Lower leg skin (tissue), 4 donors: ENCODE data around the gene LTF. TPM values are rescaled to one million over a fixed set of nuclear protein-coding genes. Genes with fewer than 3 reads are reported as not detected.
"Not testable (repeated sequence)": the region's sequence is repeated elsewhere in the genome, so short reads cannot be mapped to it uniquely, and the experiment has no call there.

Experiments used
- DNase-seq, 2 donors: peaks; one replicate each; pipeline ENCODE4 v3.0.0-alpha.2; 2019; ENCODE audit warnings: low spot score in 2 of 2
- H3K4me3 ChIP-seq: fragments of 200-600 bp; sonication (generic); 2 replicates; pipeline ENCODE4 v1.5.1; 2017; ENCODE audit warnings: mild to moderate bottlenecking, low read depth; ENCODE audit not compliant: poor library complexity, severe bottlenecking
- POLR2A ChIP-seq, 2 donors: fragments of 450-650 bp; IDR thresholded peaks; one replicate each; pipeline ENCODE4 v1.6.1; 2016 to 2017; ENCODE audit warnings: antibody characterized with exemption in 2 of 2, mild to moderate bottlenecking in 1 of 2, moderate library complexity in 1 of 2
- WGBS, 2 donors: methylation state at CpG; one replicate each; pipeline ENCODE4 v1.1.5; 2018; 5-methylcytosine and 5-hydroxymethylcytosine counted together
- intact Hi-C: fragments of 100-400 bp; cut with DNase I; formaldehyde crosslinking; loops from one replicate; pipeline ENCODE4 v1.15.0; 2023; ENCODE audit warnings: low total_unique reads
- total RNA-seq, 4 donors: library from RNA; depleted of rRNA; stranded (reverse); fragments of >200 nt; gene quantifications; one replicate each; pipeline ENCODE4 v1.1.0, GENCODE V29; 2016
- TF ChIP-seq, protein P1 (sequence below), 3 donors: fragments of 450-650 bp; IDR thresholded peaks; one replicate each; pipeline ENCODE4 v1.5.1; 2016; ENCODE audit warnings: antibody characterized with exemption in 3 of 3, mild to moderate bottlenecking in 3 of 3, moderate library complexity in 2 of 3

The LTF gene
- total RNA-seq, 4 donors from 2014 or later: 0.91 to 3.9 (median 2.5) TPM

DNA sequence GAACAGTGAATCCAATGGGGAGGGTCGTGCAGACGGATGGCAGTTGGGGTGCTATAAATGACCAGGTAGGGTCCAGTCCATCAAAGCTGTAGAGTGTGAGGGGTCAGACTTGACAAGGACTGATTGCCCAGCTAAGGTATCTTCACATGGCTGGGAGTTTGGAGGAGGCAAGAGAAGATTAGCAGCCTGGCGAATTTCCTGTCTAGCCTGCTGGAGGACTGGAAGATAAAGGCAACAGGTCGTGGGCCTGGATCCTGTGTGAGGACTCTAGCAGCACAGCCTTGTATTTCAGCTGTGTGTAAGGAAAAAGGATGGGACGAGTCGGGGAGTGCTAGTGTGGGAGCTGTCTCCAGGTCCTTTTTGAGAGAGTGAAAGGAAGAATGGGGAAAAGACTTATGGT is 75.4 kb downstream of the LTF start:
- no peak for DNase-seq
- WGBS, 2 donors: 78 to 85% methylated on average over 6 of the region's 6 CpGs
- no peak overlapping the region for H3K4me3 ChIP-seq
- TF ChIP-seq POLR2A (IDR thresholded peaks at IDR 0.05): no peak
- TF ChIP-seq, protein P1, sequence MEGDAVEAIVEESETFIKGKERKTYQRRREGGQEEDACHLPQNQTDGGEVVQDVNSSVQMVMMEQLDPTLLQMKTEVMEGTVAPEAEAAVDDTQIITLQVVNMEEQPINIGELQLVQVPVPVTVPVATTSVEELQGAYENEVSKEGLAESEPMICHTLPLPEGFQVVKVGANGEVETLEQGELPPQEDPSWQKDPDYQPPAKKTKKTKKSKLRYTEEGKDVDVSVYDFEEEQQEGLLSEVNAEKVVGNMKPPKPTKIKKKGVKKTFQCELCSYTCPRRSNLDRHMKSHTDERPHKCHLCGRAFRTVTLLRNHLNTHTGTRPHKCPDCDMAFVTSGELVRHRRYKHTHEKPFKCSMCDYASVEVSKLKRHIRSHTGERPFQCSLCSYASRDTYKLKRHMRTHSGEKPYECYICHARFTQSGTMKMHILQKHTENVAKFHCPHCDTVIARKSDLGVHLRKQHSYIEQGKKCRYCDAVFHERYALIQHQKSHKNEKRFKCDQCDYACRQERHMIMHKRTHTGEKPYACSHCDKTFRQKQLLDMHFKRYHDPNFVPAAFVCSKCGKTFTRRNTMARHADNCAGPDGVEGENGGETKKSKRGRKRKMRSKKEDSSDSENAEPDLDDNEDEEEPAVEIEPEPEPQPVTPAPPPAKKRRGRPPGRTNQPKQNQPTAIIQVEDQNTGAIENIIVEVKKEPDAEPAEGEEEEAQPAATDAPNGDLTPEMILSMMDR (IDR thresholded peaks at IDR 0.05): no peak
- intact Hi-C loops: no loop called here

DNA sequence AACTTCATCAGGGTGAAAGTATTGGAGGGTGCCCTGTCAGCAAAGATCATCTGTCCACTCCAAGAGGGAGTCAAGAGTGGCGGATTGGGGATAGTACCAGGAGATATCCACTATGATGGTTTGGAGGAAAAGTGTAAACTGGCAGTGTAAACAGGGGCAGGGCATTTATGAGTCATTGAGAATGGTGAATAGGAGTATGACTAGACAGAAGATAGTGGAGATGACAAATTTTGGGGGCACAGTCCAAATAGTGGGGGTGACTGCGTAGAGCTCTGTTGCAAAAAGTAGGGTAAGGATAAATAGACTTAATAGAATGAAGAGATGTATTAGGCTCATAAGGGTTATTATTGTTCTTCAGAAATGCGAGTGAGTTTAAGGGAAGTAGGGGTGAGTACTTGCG is 75.9 kb downstream of the LTF start:
- H3K4me3 ChIP-seq, DNase-seq, intact Hi-C loops: not testable (repeated sequence)
- WGBS, 2 donors: 90 to 91% methylated on average over 4 of the region's 4 CpGs

DNA sequence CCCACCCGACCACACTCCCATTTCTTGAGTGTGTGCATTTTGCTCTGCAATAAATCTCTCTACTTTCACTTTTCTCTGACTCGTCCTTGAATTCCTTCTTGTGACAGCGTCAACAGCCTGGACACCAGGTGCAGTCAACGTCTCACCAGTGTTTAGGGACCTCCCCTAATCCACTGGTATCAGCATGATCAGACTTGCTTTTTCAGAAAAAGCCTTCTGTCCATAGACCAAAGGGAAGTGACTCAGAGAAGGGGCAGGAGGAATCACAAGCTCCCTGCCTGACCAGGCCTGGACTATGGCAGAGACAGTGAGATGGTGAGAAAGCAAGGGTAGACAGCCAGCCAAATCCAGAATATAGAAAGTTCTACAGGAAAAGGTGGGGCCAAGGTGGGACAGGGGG is 78.5 kb downstream of the LTF start:
- no peak overlapping the region for H3K4me3 ChIP-seq
- WGBS, 2 donors: 43 to 46% methylated on average over 4 of the region's 4 CpGs
- intact Hi-C loops: no loop called here
- DNase-seq: no peak
- no peak for TF ChIP-seq POLR2A (IDR thresholded peaks at IDR 0.05)
- TF ChIP-seq, protein P1 (IDR thresholded peaks at IDR 0.05): no peak

Other genes starting within 250 kb of the LTF start
- gene CCR3, start 222.4 kb downstream of the LTF start, total RNA-seq: 1 to 10 TPM in 3 of 4 donors, under 1 TPM in 1; 0.55 to 3.2 (median 2.4) TPM
- 1 to 10 TPM in 2 of 4 donors, under 1 TPM in 1, not detected in 1; 0.89 to 1.8 (median 1.3) TPM for gene CCR2, start 110.8 kb downstream of the LTF start, total RNA-seq
- under 1 TPM in 3 of 4 donors, not detected in 1; 0.16 to 0.55 (median 0.20) TPM for gene CCR5, start 94.0 kb downstream of the LTF start, total RNA-seq
- gene CCRL2, start 57.6 kb downstream of the LTF start, total RNA-seq: 1 to 10 TPM in 2 of 4 donors, under 1 TPM in 2; 0.32 to 1.2 (median 0.78) TPM
- gene RTP3, start 33.1 kb upstream of the LTF start, total RNA-seq: not detected
- gene LRRC2, start 101.4 kb upstream of the LTF start, total RNA-seq: 1 to 10 TPM; 1.0 to 3.5 (median 3.3) TPM
- under 1 TPM in 1 of 4 donors, not detected in 3; 0.42 TPM for gene FAM240A, start 147.6 kb upstream of the LTF start, total RNA-seq
- gene ALS2CL, start 228.8 kb upstream of the LTF start, total RNA-seq: 100 to 1,000 TPM in 2 of 4 donors, 10 to 100 TPM in 2; 86.5 to 175 (median 105) TPM
- gene TMIE, start 236.5 kb upstream of the LTF start, total RNA-seq: 1 to 10 TPM in 1 of 4 donors, under 1 TPM in 3; 0.37 to 1.1 (median 0.67) TPM